ENCODE results near the gene ARHGAP22.
"Not testable (repeated sequence)": the region's sequence is repeated elsewhere in the genome, so short reads cannot be mapped to it uniquely, and the experiment has no call there.

ARHGAP22 gene, protein sequence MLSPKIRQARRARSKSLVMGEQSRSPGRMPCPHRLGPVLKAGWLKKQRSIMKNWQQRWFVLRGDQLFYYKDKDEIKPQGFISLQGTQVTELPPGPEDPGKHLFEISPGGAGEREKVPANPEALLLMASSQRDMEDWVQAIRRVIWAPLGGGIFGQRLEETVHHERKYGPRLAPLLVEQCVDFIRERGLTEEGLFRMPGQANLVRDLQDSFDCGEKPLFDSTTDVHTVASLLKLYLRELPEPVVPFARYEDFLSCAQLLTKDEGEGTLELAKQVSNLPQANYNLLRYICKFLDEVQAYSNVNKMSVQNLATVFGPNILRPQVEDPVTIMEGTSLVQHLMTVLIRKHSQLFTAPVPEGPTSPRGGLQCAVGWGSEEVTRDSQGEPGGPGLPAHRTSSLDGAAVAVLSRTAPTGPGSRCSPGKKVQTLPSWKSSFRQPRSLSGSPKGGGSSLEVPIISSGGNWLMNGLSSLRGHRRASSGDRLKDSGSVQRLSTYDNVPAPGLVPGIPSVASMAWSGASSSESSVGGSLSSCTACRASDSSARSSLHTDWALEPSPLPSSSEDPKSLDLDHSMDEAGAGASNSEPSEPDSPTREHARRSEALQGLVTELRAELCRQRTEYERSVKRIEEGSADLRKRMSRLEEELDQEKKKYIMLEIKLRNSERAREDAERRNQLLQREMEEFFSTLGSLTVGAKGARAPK

DNA sequence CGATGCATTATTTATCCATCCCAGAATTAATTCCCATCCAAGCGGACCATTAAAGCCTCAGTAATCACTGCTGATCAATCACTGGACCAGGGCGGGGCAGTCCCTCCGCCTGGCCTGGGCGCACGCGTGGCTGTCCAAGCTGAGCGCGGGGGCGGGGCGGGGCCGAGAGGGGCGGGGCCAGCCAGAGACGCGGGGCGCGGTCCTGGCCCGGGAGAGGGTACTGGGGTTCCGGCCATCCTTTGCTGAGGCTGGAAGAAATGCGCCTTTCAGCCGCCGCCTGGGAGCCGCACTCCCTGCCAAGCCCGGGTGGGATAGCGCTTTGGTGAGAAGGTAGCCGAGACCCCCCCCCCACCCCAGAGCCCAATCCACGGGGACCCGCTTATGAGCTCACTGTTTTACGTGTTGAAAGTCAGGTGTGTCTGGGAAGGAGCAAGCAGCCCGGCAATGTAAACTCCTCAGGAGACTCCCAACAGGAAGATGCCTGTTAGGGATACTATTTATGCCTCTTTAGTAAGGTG is at the start of gene ARHGAP22:
Gene ARHGAP22, minus strand, starts transcription at position 83 of the 518 bp plus-strand sequence. CDS start 277 bp downstream, outside the sequence.
- DNase-seq: no peak

DNA sequence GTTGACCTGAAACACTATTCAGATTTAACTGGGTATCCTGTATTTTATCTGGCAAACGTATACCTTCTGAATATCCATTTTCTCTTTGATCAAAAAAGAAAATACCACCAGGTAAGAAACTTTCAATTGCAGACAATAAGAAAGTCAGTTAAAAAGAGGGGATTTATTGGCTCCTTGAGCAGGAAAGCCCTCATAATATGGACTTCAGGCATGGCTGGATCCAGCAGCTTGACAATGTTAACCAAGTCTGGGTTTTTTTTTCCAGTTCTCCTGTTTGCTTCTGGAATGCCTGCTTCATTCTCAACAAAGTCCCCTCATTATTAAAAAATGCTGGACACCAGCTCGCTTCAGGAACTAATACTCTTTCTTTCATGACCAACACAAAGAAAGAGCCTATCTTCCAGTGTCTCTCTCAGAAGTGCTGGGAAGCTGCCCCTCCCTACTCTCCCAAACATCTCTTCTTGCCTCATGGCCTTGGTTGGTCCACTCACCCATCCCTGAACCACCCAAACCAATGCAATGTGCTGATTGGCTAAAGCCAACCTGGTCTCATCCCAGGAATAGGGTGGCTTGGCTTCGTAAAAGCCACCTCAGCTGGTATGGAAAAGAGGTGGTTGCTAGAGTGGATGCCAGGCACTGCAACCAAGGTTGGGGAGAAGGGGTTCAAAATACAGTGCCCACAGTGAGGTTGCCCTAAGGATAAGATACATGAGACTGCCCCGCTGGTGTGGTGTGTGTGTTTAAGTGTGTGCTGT is 49.2 kb upstream of the ARHGAP22 start:
- no peak for DNase-seq

DNA sequence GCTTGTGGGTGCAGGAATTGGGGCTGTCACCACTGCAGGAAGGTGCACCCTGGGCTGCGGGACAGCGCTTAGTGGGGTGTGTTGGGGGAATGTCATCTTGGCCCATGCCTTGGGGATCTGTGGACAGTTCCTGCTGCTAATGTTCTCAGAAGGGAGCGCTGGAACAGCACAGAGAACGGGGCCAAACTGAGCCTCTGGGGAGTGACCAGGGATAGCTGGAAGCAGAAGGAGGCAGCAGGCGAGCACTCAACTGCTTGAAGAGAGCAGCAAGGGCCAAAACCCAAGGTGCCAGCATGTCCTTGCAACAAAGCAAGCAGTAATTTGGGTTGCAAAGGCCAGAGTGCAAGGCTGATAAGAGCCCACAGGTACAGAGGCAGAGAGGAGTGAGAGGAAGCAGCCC is 48.5 kb upstream of the ARHGAP22 start:
- DNase-seq: no peak

DNA sequence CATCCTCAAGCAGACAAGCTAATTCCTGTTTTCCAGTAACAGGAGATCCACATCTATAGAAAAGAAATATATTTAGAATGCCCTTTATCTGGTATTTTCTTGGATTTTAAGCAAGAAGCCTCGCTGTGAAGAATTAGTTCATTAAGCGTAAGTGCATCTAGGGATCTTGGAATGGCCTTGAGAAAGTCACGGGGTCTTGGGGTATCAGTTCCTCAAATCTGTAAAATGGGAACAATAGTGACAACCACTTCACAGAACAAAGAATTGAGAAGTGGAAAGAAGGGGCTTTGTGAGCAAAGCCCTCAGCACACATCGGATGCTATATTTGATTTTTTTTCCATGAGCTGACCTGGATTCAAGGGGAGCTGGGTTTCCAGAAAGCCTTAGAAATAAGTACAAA is 47.5 kb upstream of the ARHGAP22 start:
- DNase-seq: no peak

DNA sequence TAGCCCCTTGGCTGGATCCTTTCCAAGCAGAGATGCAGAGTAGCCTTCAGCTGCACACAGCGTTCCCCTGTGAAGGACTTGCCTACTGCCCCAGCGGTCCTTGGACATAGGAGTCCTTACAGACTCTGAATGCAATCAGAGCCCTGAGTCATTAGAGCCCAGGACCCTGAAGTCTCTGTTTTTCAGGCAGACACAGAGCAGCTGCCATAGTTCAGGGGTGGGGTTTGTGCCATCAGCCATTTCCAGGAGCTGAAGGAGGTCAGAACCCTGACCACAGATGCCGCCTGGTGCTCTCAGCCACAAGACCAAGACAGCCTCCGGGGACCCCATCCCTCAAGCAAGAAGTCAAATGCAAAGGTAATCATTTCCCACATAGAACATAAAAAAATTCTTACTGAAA is 47.0 kb upstream of the ARHGAP22 start:
- no peak for DNase-seq

DNA sequence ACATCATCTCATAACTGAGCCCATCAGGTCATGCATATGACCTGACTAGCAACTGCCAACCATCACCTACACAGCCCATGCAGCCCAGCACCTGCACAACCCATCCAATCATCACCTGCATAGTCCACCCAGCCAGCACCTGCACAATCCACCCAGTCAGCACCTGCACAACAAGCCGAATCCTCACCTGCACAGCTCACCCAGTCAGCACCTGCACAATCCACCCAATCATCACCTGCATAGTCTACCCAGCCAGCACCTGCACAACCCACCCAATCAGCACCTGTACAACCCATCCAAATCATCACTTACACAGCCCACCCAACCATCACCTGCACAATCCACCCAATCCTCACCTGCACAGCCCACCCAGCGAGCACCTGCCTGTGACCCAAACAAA is 46.4 kb upstream of the ARHGAP22 start:
- DNase-seq: no peak

DNA sequence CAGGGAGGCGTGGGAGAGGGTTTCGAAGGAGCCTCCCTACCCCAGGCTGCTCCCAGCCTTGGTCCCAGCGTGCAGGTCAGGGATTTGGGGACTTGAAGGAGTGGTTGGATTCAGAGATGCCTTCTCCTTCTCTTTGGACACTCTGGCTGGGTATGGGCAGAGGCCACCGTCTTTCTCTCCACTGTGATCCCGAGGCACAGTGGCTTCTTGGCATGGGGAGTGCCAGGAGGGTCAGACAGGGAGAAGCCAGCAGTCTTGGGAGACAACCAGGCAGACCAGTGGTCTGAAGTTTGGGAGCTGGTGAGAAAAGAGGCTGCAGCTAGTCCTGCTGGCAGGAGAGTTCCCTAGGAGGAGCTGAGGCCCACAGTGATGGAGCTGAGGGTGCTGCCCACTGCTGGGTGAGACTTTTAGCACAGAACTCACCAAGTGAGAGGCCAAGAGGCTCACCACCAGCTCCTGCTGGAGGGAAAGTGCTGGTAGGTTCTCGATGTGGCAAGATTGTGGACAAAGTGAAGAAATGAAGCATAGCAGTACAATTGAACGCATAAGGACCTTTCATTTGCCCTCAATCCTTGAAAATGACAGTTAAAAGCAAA is 44.6 kb upstream of the ARHGAP22 start:
- no peak for DNase-seq

DNA sequence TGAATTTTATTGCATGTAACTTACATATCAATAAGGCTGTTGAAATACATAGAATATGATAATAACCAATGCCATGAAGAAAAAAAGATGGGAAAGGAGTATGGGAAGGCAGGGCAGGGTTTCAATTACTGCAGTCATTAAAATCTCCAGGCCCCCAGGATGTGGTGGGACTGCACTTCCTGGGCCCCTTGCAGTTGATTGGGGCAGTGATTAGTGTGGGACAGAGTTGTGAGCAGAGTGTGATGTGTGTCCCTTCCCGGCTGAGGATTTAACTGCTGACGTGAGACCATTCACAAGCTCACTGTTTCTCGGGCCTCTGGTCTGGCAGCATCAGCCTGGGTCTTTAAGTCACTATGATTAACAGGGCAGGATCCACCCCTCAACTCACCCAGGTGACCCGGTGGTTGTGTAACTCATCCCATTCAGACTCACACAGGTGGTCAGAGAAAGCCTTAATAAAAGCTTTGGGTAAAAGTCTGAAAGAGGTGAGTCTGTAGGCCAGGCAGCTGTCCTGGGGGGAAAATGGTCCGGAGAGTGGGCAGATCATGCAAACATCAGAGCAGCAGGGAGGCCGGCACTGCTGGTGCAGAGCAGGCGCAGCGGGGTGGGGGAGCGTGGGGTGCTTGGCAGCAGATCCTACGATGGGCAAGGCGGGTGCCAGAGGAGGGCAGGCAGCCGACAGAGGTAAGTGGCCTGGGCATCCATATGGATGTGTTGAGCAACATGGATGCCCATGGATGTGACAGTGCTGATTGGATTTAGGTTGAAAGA is 43.5 kb upstream of the ARHGAP22 start:
- no peak for DNase-seq

DNA sequence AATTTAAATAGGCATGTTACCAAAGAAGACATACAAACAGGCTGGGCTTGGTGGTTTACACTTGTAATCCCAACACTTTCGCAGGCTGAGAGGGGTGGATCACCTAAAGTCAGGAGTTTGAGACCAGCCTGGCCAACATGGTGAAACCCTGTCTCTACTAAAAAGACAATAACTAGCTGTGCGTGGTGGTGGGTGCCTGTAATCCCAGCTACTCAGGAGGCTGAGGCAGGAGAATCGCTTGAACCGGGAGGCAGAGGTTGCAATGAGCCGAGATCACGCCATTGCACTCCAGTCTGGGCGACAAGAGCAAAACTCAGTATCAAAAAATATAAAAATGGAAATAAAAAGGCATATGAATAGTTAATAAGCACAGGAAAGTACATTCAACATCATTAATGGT is 42.2 kb upstream of the ARHGAP22 start:
- not testable (repeated sequence) for DNase-seq

DNA sequence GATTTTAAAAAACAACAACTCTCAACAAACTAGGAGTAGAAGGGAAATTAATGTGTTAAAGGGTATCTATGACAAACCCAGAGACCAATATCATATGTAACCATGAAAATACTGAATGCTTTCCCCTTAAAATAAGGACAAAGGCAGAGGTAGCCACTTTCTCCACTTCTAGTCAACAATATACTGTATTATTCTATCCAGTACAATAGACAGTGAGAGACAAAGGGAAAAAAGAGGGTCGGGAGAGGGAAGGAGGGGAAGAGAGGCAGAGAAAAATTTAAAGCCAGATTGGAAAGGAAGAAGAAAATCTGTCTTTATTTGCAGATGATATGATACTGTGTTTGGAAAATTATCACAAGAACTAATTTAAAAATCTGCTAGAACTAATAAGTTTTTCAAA is 40.7 kb upstream of the ARHGAP22 start:
- no peak for DNase-seq

DNA sequence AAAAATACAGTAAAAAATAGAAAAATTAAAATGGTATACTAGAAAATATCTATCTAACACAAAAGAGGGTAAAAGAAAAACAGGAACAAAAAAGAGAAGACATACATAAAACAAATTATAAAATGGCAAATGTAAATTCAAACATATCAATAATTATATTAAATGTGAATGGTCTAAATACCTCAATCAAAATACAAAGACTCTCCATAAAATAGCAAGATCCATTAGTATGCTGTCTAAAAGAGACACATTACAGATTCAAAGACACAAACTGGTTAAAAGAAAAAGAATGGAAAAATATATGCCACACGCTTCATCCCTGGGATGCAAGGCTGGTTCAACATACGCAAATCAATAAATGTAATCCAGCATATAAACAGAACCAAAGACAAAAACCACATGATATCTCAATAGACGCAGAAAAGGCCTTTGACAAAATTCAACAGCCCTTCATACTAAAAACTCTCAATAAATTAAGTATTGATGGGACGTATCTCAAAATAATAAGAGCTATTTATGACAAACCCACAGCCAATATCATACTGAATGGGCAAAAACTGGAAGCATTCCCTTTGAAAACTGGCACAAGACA is 36.3 kb upstream of the ARHGAP22 start:
- DNase-seq: not testable (repeated sequence)

DNA sequence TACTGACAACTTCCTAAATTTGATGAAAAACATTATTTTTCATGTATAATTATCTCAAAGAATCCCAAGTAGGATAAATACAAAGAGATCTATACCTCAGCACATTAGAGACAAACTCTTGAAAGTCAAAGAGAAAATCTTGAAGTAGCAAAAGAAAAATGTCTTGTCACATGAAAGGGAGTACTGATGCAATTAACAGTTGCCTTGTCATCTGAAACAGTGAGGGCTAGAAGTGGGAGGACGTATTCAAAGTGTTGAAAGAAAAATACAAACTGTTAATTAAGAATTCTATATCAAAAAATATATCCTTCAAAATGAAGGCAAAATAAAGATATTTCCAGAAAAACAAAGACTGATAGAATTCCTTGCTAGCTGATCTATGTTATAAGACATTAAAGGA is 35.5 kb upstream of the ARHGAP22 start:
- no peak for DNase-seq

DNA sequence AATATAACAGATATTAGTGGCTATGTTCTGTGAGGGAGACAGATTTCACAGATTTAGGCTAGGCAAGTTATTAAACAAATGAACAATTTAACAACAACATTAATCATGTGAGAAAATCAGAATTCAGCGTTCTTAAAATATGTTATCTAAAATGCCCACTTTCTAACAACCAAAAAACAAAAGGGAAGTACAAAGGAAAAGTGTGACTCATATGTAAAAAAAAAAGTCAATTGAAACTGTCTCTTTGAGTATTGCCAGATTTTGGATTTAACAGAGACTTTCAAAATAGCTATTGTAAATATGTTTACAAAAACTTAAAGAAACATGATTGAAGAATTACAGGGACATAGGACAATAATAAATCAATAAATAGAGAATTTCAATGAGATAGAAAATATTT is 34.8 kb upstream of the ARHGAP22 start:
- no peak for DNase-seq

DNA sequence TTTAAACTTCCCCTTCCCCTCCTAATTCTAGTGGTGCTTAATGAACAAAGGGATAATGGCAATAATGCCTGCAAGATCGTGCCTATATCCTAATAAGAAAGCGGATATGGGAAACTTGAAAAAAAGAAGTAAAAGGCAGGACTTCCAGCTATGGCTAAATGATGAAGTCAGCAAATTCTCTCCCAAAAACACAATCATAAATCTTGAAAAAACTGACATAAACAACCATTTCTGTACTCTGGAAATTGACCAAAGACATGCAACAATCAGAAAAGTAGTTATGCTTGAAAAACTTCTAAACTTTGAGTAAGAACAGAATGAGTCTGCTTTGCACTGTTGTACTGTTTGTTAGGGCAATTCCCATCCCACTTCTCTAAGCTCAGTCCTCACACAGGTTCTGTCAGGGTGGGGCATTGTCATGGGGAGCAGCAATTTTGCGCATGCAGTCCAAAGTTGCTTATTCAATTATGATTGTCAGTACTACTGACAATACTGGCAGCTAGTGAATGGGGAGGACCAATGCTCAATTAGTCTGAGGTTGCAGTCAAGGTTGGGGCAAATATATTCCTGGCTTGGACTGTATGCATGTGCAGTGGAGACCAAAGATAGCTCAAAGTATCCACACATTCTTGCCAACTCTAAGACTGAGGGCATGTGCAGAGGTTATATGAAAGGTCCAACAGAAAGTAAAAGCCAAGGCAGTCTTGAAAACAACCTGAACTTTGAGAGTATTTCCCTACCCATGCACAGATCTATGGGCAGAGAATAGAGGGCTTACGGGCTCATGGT is 34.1 kb upstream of the ARHGAP22 start:
- no peak for DNase-seq

DNA sequence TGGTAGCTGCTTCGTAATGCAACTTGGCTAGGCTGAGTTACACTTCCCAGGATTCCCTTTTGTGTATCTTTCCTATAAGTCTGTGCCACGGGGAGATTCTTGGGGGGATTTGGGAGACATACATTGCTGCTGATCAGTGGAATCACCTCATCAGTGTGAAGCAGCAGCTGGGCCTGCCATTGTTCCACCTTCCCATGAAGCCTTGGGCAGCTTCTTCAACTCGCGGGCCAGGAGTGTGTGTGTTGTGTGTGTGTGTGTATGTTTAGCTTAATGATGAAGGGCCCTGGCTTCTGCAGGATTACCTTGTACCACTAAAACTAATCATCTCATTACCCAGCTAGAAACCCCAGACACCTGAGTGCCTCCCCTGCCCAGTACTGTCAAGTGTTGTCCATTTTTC is 33.3 kb upstream of the ARHGAP22 start:
- DNase-seq: no peak

DNA sequence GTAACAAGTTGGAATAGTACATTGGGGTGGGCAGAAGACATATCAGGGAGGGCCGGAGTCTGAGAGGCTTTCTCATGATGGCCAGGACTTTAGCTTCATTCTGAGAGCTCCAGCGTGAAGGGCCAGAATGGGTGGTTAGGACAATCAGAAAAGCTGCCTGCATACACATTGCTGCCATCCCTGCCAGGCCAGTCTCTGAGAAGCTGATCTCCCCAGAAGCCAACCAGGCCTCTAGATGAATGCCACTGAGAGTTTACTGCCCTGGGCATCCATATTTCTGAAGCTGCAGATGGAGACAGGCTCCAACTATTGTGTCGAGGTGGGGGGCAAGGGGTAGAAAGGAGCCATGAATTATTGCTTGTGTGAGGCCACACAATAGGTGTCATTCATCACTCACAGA is 32.0 kb upstream of the ARHGAP22 start:
- no peak for DNase-seq

DNA sequence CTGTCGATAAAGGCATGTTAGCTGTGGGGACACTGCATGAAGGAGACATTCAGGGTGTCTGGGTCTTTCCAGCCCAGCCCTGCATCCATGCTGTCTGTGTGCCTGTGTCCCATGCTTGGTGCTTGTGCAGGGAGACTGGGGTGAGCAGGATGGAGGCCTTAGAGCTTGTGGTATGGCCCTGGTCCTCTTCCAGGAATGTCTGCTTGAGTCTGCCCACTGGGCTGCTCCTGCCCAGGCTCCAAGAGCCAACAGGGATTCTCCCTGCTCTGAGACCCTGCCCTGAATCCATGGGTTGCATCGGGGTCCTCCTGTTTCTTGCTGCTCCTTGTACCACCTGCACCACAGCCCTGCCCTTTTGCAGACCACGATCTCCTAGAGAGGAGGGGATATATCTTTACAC is 31.4 kb upstream of the ARHGAP22 start:
- DNase-seq: no peak

DNA sequence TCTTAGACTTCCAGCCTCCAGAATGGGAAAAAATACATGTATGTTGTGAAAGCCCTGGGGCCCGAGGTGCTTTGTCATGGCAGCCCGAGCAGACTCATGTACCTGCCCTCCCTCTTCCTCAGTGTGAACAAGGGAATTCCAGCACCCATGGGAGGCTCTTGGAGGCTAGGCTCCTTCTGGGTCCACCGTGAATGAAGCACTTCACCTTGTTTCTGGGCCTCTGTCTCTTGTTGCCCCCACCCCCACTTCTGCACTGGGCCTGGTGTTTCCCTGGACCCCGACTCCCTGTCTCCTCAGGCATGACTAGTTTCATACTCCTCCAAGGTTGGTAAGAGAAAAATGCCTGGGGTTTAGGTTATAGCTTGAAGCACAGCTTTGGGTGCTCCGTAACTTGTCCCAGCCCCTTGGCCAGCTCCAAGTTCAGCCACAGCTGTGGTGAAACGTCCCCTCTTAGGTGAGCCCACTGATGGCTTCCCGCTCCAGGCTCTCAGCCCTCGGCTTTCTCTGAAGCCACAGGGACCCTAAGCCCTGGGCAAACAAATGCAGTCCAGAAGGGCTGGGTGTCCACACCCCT is 30.2 kb upstream of the ARHGAP22 start:
- no peak for DNase-seq

DNA sequence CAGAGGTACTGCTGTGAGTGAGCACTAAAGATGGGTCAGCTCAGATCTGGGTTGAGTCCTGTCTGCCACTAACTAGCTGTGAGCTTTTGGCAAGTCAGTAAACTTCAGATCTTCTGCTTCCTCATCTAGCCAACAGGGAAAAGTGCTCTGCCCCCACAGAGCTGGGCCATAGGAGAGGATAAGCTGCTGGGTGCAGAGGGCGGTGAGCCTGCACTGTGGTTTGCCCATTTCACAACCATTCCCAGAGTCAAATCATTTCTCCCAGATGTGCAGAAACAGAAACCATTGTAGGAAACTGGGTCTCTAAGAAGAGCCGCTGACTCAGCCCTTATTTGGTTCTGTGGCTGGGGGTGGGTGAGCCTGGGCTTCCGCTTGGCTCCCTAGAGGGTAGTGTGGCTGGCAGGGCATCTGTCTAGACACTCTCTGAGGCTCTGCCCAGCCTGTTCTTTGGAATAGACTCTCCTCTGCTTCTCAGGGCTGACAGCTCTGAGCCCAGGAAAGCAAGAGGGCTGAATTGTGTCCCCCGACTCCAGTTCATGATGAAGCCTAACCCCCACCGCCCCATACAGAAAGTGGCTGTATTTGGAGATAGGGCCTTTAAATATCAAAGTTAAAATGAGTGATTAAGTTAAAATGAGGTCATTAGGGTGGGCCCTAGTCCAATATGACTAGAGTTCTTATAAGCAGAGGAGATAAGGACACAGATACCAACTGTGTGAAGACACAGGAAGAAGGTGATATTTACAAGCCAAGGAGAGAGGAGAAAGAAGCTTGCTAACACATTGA is 29.5 kb upstream of the ARHGAP22 start:
- DNase-seq: no peak

Data from amniotic stem cell (primary cell).